HG03097 (cell line): ENCODE measurements around the gene IRS1.

ENCODE experiments used
- ATAC-seq: cut with Tn5 transposase; IDR thresholded peaks from one replicate; pipeline ENCODE4 v1.9.1; 2021; ENCODE audit not compliant: unreplicated experiment, low FRiP score

The IRS1 gene

GRCh38 chr2:226792155-226792881, 7.3 kb downstream of the IRS1 start:
- ATAC-seq: no peak

GRCh38 chr2:226791487-226792081, 8.0 kb downstream of the IRS1 start:
- ATAC-seq: peak; percentile 96

DNA sequence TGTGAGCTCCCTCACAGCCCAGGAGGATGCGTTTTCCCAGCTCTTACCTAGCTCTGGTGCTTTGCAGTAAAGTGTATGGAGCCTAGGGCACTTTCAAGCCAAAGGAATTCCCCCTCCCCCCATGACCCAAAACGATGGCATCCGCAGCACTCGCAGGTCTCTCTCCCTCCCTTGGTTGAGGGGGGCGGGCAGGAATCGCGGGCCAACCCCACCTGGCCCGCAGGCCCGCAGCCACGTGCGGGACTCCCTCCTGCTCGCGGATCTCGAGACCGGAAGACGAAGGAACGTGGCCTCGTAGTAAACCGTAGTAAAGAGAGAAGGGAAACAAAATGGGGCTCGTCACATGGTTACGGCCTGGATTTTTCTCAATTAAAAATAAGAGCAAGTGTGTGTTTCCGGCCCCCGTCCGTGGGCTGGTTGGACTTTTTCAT, 8.5 kb downstream of the IRS1 start:
- ATAC-seq: peak; percentile 53

- no peak for ATAC-seq
Observed at GRCh38 chr2:226790431-226790830, 9.2 kb downstream of the IRS1 start.

DNA sequence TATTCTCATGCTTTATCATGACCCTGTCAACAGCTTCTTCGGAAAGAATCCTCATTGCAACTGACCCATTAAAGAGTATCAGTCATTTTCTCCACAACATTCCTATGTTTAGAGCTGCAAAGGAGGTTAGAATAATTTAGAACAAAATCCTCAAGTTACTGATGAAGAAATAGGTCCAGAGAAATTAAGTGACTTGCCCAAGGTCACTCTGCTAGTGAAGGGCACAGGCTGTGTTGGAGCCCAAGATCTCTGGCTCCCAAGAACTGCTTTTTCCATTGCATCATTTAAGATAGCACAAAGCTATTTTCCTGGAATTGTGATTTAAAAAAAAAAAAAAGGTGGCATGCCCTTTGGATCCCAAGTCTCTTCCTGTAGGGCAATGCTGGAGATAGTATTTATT, 9.6 kb downstream of the IRS1 start:
- ATAC-seq: no peak

- ATAC-seq: no peak
Observed at GRCh38 chr2:226788881-226789490, 10.6 kb downstream of the IRS1 start.

- ATAC-seq: no peak
Observed at GRCh38 chr2:226788064-226788463, 11.6 kb downstream of the IRS1 start.

GRCh38 chr2:226783885-226784284, 15.7 kb downstream of the IRS1 start:
- no peak for ATAC-seq

DNA sequence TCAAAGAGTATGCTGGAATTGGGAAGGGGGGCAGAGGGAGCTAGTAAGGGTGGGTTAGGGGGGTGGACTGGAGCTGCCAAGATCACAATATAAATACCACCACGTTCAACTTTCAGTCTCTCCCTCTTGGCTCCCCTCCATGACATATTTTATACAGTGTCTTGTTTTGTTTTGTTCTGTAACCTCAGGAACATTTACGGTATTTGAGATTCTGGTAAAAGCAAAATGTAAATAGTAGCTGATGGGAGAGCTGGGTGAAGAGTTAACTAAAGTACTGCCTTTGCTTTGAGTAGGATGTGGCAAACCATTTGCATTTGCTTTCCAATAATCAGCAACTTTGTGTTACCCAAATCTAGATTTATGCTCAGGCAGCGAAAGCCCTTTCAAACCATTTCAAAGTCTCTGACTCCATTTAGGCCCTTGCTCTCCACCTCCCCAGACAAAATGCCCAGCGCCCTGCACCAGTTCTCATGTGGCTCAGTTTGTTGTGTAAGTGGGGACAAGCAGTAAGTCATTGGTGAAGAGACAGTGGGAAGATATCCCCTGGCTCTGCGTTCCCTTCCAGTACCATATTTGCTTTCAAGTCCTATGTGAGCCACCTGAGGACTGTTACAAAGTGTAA, 17.4 kb downstream of the IRS1 start:
- ATAC-seq: no peak

DNA sequence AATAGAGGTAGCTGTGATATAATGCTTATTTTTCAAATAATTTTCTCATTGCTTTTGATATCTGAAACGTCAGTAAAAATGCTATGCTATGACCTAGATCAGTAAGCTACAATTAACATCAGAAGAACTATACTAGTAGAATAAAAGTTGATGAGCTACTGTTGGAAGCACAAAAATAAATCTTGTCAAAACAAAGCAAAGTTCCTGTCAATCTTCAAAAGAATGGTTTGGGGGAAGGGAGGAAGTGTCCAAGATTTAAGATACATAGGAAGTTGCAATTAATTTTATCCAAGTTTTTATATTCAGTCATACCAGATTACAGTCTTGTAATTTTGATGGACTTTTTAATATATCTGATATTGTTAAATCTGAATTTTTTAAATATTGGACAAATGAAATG, 19.2 kb downstream of the IRS1 start:
- no peak for ATAC-seq

- ATAC-seq: no peak
Observed at GRCh38 chr2:226777611-226778010, 22.0 kb downstream of the IRS1 start.

- no peak for ATAC-seq
Observed at GRCh38 chr2:226776104-226776503, 23.5 kb downstream of the IRS1 start.

GRCh38 chr2:226775032-226775509, 24.5 kb downstream of the IRS1 start:
- ATAC-seq: no peak

- peak; percentile 13 for ATAC-seq
Observed at GRCh38 chr2:226773291-226773690, 26.3 kb downstream of the IRS1 start.

- peak; percentile 97 for ATAC-seq
Observed at GRCh38 chr2:226772389-226773179, 27.0 kb downstream of the IRS1 start.

GRCh38 chr2:226771067-226771466, 28.6 kb downstream of the IRS1 start:
- ATAC-seq: no peak

- no peak for ATAC-seq
Observed at GRCh38 chr2:226767056-226767813, 32.4 kb downstream of the IRS1 start.

DNA sequence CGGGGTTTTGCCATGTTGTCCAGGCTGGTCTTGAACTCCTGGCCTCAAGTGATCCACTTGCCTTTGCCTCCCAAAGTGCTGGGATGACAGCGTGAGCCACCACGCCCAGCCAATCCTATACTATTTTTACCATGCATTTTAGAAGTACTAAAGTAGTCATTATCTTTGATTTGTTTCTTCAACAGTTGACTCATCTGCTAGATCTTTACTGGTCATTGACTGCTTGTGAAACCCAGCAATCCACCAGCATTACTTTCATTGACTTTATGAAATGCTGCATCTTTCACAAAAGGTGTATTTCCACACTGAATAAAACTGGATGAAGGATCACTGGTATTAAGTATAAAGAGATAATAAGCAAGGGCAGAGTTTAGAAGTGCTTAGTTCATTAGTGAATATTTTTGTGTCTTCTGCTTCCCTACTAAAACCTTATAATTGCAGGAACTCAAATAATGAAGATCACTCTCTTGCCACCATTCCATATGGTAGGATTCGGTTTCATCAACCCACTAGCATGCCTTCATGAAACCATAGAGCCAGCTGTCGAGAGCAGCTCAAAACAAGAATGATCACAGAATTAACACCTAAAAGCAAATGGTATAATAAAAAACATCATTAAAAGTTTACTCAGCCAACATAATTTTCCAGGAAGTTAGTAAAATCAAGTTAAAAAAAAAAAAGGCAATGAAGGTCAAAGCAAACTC, 33.1 kb downstream of the IRS1 start:
- ATAC-seq: no peak

- no peak for ATAC-seq
Observed at GRCh38 chr2:226763320-226763719, 36.3 kb downstream of the IRS1 start.
